Tibial nerve (tissue), 4 donors: Measurements from ENCODE around the gene SFXN3. TPM values are rescaled to one million over a fixed set of nuclear protein-coding genes. Genes with fewer than 3 reads are reported as not detected.
A peak's percentile ranks its signal among the peaks of the same experiment; 100 is the strongest.

Source experiments
- DNase-seq, 2 donors: peaks; one replicate each; pipeline ENCODE4 v3.0.0-alpha.2; 2019; ENCODE audit warnings: low spot score in 2 of 2
- H3K27ac ChIP-seq, 4 donors: fragments of 200-600 bp; sonication (generic) in 3 of 4; one replicate each; pipeline ENCODE4 v1.5.1; 2017 to 2019; ENCODE audit warnings: mild to moderate bottlenecking in 1 of 4
- H3K27me3 ChIP-seq, 2 donors: fragments of 200-600 bp; sonication (generic) in 1 of 2; one replicate each; pipeline versions ENCODE4 v1.5.1 to v1.6.0; 2017 to 2019
- H3K36me3 ChIP-seq, 3 donors: fragments of 200-600 bp; sonication (generic); one replicate each; pipeline ENCODE4 v1.5.1; 2018 to 2019
- H3K4me1 ChIP-seq, 4 donors: fragments of 200-600 bp; sonication (generic) in 3 of 4; one replicate each; pipeline ENCODE4 v1.5.1; 2017 to 2019
- H3K4me3 ChIP-seq, 4 donors: fragments of 200-600 bp; sonication (generic) in 3 of 4; one replicate each; pipeline ENCODE4 v1.5.1; 2017 to 2019; ENCODE audit warnings: mild to moderate bottlenecking in 1 of 4, moderate library complexity in 1 of 4
- H3K9me3 ChIP-seq, 4 donors: fragments of 200-600 bp; sonication (generic) in 3 of 4; one replicate each; pipeline ENCODE4 v1.5.1; 2017 to 2019
- EP300 ChIP-seq, 2 donors: sonication (generic); formaldehyde crosslinking; IDR thresholded peaks; one replicate each; pipeline ENCODE4 v1.6.1; 2017; ENCODE audit warnings: antibody characterized with exemption in 2 of 2, mild to moderate bottlenecking in 1 of 2
- POLR2A ChIP-seq, 2 donors: fragments of 450-650 bp; IDR thresholded peaks; one replicate each; pipeline ENCODE4 v1.6.1; 2017; ENCODE audit warnings: antibody characterized with exemption in 2 of 2, mild to moderate bottlenecking in 2 of 2, moderate library complexity in 2 of 2
- WGBS, 2 donors: methylation state at CpG; one replicate each; pipeline ENCODE4 v1.1.5; 2018; 5-methylcytosine and 5-hydroxymethylcytosine counted together
- total RNA-seq, 4 donors: library from RNA; depleted of rRNA; stranded (reverse); fragments of >200 nt; gene quantifications; one replicate each; pipeline ENCODE4 v1.1.0, GENCODE V29; 2016
- TF ChIP-seq, protein P1 (sequence below), 5 experiments: fragments of 200-600 bp in 3 of 5; fragments of 450-650 bp in 2 of 5; sonication (generic) in 3 of 5; IDR thresholded peaks; one replicate each; pipeline ENCODE4 v1.5.1; 2016 to 2019; ENCODE audit warnings: antibody characterized with exemption in 5 of 5, mild to moderate bottlenecking in 3 of 5, moderate library complexity in 2 of 5

The SFXN3 gene
- total RNA-seq, 4 donors from 2014 or later: 77.4 to 181 (median 106) TPM

DNA sequence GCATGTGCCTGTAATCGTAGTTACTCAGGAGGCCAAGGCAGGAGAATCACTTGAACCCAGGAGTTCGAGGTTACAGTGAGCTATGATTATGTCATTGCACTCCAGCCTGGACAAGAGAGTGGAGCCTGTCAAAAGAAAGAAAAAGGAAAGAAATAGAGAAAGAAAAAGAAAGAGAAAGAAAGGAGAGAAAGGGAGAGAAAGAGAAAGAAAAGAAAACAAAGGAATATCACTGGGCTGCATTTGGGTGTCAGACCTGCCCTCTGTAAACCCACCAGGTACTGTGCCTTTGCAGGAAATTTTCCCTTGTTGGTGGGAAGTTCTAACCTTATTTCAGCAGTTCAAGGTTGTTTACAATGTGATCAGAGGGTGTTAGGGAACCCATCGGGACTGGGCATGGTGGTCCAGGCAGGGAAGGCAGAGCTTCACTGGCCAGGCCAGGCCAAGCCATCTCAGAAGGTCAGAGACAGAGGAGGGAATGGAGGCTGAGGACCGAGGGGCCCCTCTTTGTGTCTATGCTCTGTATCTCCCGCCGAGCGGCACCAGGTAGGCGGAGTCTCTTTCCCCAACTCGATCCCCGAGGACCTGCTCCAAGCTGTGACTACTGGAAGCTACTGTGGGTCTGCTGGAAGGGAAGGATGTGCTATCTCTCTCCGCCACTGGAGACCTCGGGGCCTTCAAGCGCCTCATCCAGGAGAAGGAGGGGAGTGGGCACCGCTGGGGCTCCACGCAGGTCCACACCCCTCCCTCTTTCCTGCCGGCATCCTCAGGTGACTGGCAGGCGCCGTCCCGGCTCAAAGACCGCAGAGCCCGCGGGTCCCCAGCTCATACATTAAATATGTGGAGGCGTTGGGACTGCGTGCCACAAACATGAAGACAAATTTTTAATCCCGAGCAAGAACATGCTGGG lies 15.6 kb downstream of the SFXN3 start:
- Histone ChIP-seq H3K36me3 (no peaks in the 10 kb centered on the region), H3K27me3 (peaks cover 0 to 52% of the 10 kb centered on the region in 2 donors), H3K4me1 (peaks cover 0 to 37% (median 19%) of the 10 kb centered on the region in 4 donors), H3K27ac (no peak overlapping the region), H3K9me3 (no peaks in the 10 kb centered on the region), H3K4me3 (no peak overlapping the region)
- TF ChIP-seq POLR2A (IDR thresholded peaks at IDR 0.05): no peak
- TF ChIP-seq, protein P1, sequence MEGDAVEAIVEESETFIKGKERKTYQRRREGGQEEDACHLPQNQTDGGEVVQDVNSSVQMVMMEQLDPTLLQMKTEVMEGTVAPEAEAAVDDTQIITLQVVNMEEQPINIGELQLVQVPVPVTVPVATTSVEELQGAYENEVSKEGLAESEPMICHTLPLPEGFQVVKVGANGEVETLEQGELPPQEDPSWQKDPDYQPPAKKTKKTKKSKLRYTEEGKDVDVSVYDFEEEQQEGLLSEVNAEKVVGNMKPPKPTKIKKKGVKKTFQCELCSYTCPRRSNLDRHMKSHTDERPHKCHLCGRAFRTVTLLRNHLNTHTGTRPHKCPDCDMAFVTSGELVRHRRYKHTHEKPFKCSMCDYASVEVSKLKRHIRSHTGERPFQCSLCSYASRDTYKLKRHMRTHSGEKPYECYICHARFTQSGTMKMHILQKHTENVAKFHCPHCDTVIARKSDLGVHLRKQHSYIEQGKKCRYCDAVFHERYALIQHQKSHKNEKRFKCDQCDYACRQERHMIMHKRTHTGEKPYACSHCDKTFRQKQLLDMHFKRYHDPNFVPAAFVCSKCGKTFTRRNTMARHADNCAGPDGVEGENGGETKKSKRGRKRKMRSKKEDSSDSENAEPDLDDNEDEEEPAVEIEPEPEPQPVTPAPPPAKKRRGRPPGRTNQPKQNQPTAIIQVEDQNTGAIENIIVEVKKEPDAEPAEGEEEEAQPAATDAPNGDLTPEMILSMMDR (IDR thresholded peaks at IDR 0.05): no peak
- DNase-seq: no peak
- 24 to 26% methylated on average over 25 of the region's 25 CpGs for WGBS, 2 donors

DNA sequence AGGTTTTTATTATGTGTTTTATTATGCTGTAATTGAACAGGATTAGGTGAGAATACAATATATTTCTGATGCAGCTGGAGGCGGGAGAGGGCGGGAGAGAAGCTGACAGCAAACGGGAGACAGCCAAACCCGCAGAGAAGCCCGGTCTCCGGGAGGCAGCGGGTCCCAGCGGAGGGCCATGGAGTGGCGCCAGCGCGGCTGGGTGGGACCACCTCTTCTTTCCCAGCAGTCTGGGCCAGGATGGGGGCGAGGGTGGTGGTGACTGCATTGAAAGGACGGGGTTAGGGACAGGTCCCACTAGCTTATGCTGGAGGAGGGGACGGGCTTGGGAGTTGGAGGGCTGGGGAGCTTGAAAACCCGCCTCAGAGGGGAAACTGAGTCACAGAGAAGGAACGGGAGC lies 16.2 kb downstream of the SFXN3 start:
- WGBS, 2 donors: 15 to 17% methylated on average over 16 of the region's 16 CpGs

DNA sequence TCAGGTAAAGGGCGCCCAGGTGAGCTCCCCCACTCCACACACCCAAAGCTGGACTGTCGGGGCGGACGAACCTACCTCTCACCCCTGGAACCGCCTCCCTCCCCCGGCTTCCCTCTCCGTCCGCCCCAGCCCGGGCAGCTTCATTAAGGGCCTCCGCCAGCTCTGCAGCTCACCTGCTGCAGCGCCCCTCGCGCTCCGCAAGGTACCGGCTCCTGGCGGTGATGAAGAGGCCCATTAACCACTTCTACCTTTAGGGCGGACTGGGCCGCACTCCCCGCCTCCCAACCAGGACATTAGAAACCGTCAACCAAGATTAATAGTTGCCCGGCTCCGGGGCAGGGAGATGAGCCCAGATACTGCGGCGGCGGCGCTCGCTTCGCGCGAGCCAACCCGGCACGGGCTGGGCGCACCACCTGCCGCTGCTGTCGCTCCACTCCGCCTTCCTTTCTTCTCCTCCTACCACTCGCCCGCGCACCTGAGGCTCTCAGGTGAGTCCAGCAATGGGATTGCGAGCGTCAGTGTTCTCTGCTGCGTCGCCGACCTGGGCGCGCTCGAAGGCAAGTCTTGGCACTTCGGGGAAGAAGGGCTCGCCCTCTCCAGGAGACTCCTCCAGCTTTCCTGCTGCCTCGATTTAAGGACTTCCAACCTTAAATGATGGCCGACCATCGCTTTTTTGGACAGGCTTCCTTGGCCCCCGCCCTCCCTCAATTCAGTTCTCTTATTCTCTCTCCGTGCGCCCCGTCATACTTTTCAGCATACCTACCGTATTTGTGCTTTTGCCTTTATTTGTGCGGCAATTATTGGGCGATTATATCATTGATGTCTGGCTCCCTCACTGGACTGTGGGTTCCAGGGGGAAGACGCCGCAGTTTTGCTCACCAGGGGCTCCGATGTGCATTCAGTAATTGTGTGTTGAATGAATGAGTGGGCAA lies 17.2 kb downstream of the SFXN3 start:
- DNase-seq: no peak
- H3K4me1 ChIP-seq: peaks cover 0 to 23% (median 8%) of the 10 kb centered on the region in 4 donors
- WGBS, 2 donors: 12 to 14% methylated on average over 62 of the region's 62 CpGs
- H3K4me3 ChIP-seq: no peak overlapping the region
- no peak overlapping the region for H3K27ac ChIP-seq
- peaks cover 0 to 63% of the 10 kb centered on the region in 2 donors for H3K27me3 ChIP-seq
- H3K36me3 ChIP-seq: no peaks in the 10 kb centered on the region
- no peaks in the 10 kb centered on the region for H3K9me3 ChIP-seq
- TF ChIP-seq EP300 (IDR thresholded peaks at IDR 0.05) (no peak), POLR2A (IDR thresholded peaks at IDR 0.05) (no peak)
- TF ChIP-seq, protein P1 (IDR thresholded peaks at IDR 0.05): no peak

More for the DNA sequence above, 16.2 kb downstream of the SFXN3 start:
- peaks cover 0 to 30% (median 12%) of the 10 kb centered on the region in 4 donors for H3K4me1 ChIP-seq
- TF ChIP-seq, protein P1 (IDR thresholded peaks at IDR 0.05): no peak
- TF ChIP-seq POLR2A (IDR thresholded peaks at IDR 0.05) (no peak), EP300 (IDR thresholded peaks at IDR 0.05) (no peak)
- no peak for DNase-seq
- peaks cover 0 to 58% of the 10 kb centered on the region in 2 donors for H3K27me3 ChIP-seq
- no peak overlapping the region for H3K27ac ChIP-seq
- no peaks in the 10 kb centered on the region for H3K9me3 ChIP-seq
- no peaks in the 10 kb centered on the region for H3K36me3 ChIP-seq
- no peak overlapping the region for H3K4me3 ChIP-seq

DNA sequence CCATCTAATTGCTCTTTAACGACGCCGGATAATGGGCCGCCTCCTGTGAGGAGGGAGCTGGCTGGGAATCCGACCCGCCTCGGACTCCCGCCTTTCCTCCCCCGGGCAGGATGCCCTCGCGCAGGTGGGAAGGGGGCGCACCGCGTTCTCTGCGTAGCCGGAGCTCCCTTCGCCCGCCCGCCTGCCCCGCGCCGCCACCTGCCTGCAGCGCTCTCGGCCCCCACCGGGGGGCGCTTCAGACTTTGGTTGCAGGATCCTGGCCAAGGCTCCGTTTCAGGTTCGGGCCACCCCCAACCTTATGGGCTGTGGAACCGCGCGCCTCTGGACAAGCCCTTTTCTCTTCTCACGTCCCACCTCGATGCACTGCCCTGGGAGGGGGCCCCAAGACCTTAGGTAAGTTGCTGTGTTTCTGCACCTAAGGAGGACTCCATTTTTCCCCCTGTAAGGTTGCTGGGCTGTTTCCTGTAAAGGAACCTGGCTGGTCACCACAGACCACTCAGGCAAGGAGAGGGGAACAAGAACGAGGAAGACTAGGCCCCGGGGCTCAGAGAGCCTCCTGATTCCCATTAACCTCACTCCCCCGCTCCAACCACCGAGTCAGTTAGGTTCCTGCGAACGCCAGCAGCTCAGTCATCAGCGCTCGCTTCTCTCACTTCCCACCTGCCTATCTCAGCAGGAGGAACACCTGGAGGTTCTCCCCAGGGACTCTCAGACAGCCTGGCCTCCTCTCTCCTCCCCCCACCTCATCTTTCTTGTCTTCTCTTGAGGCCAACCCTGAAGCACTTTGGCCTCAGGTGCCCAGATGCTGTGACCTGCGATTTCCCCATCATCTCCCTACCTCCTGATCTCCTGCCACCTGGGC lies 19.4 kb downstream of the SFXN3 start:
- peaks cover 0 to 19% (median 6%) of the 10 kb centered on the region in 4 donors for H3K4me1 ChIP-seq
- peak overlapping the region in 2 of 4 donors; percentile 10 to 20 for H3K4me3 ChIP-seq
- no peak overlapping the region for H3K27ac ChIP-seq
- DNase-seq: no peak
- H3K36me3 ChIP-seq: no peaks in the 10 kb centered on the region
- TF ChIP-seq, protein P1 (IDR thresholded peaks at IDR 0.05): peak; percentile 70 to 81 (median 74)
- TF ChIP-seq EP300 (IDR thresholded peaks at IDR 0.05) (no peak), POLR2A (IDR thresholded peaks at IDR 0.05) (no peak)
- H3K9me3 ChIP-seq: no peaks in the 10 kb centered on the region
- H3K27me3 ChIP-seq: peaks cover 0 to 63% of the 10 kb centered on the region in 2 donors
- WGBS, 2 donors: 14 to 16% methylated on average over 28 to 42 of the region's 42 CpGs
